ENCODE data around the gene MRPL9.

Gene MRPL9

GRCh38 chr1:151729966-151730291 is 33.4 kb downstream of the MRPL9 start:
- TF ChIP-seq Cebpa-rat (IDR thresholded peaks at IDR 0.05) = no peak
- no peaks in the 10 kb centered on the region for H3K27me3 ChIP-seq
- H4K20me1 ChIP-seq = no peaks in the 10 kb centered on the region
- H3K27ac ChIP-seq = no peak overlapping the region
- H3K9me3 ChIP-seq (replicated peaks in 1 of 11) = no peaks in the 10 kb centered on the region
- H3K9ac ChIP-seq = no peak overlapping the region
- no peak overlapping the region for H3K4me3 ChIP-seq
- no peak overlapping the region for H3K4me2 ChIP-seq
- no peaks in the 10 kb centered on the region for H3K36me3 ChIP-seq
- no peaks in the 10 kb centered on the region for H3K4me1 ChIP-seq

GRCh38 chr1:151729157-151729965 is 33.9 kb downstream of the MRPL9 start:
- Histone ChIP-seq H3K36me3 (no peaks in the 10 kb centered on the region), H3K4me3 (no peak overlapping the region), H4K20me1 (no peaks in the 10 kb centered on the region), H3K9ac (no peak overlapping the region), H3K9me3 (replicated peaks in 1 of 11) (no peaks in the 10 kb centered on the region), H3K4me1 (no peaks in the 10 kb centered on the region), H3K27me3 (no peaks in the 10 kb centered on the region), H3K4me2 (no peak overlapping the region), H3K27ac (no peak overlapping the region)
- peak in 1 of 11 experiments; percentile 8; a peak in 1 of 22 replicates for TF ChIP-seq Cebpa-rat (IDR thresholded peaks at IDR 0.05)

GRCh38 chr1:151728151-151729054 is 34.9 kb downstream of the MRPL9 start:
- no peaks in the 10 kb centered on the region for H3K36me3 ChIP-seq
- H3K27ac ChIP-seq = no peak overlapping the region
- no peaks in the 10 kb centered on the region for H3K4me1 ChIP-seq
- no peak overlapping the region for H3K4me2 ChIP-seq
- TF ChIP-seq Cebpa-rat (IDR thresholded peaks at IDR 0.05) = no peak
- H3K4me3 ChIP-seq = no peak overlapping the region
- no peaks in the 10 kb centered on the region for H4K20me1 ChIP-seq
- H3K9me3 ChIP-seq (replicated peaks in 1 of 11) = no peaks in the 10 kb centered on the region
- H3K27me3 ChIP-seq = peaks cover 0 to 8% (median 2%) of the 10 kb centered on the region in 11 experiments; a peak in 15 of 22 replicates
- no peak overlapping the region for H3K9ac ChIP-seq

DNA sequence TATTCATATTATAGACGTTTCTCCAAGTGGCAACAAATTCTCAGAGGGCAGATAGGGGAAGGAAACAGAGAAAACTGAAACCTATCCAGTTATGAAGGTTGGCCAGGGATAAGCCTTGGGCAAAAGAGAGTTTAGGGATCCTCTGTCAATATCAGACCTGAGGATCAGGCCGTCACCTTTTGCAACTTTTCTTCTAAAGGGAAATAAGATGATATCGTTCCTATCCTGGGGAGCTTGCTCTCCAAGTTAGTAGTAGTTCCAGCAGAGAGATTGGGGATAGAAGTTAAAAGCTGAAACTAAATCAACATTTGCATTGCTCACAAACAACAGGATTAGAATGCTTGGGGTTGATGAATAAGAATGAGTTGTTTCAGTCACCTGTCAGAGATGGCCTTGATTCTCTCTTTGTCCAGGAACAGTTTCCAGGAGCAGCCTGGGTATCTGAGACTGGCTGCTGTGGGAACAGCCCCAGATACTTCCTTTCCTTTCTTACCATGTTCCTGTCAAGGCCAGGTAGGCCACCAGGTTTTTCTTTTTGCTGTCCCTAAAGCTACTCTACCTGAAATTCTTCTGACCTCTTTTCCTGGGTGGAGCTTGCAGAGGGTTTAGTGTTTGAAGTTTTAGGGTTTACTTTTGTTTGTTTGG is 39.4 kb downstream of the MRPL9 start:
- H3K4me1 ChIP-seq = peaks cover 19 to 23% (median 21%) of the 10 kb centered on the region in 10 experiments
- H3K9me3 ChIP-seq (replicated peaks in 1 of 11) = no peaks in the 10 kb centered on the region
- no peak overlapping the region for H3K4me2 ChIP-seq
- no peak overlapping the region for H3K4me3 ChIP-seq
- H3K27me3 ChIP-seq = peaks cover 28 to 53% (median 45%) of the 10 kb centered on the region in 11 experiments
- no peak overlapping the region for H3K27ac ChIP-seq
- TF ChIP-seq Cebpa-rat (IDR thresholded peaks at IDR 0.05) = no peak
- H3K9ac ChIP-seq = no peak overlapping the region
- no peaks in the 10 kb centered on the region for H3K36me3 ChIP-seq
- no peaks in the 10 kb centered on the region for H4K20me1 ChIP-seq

DNA sequence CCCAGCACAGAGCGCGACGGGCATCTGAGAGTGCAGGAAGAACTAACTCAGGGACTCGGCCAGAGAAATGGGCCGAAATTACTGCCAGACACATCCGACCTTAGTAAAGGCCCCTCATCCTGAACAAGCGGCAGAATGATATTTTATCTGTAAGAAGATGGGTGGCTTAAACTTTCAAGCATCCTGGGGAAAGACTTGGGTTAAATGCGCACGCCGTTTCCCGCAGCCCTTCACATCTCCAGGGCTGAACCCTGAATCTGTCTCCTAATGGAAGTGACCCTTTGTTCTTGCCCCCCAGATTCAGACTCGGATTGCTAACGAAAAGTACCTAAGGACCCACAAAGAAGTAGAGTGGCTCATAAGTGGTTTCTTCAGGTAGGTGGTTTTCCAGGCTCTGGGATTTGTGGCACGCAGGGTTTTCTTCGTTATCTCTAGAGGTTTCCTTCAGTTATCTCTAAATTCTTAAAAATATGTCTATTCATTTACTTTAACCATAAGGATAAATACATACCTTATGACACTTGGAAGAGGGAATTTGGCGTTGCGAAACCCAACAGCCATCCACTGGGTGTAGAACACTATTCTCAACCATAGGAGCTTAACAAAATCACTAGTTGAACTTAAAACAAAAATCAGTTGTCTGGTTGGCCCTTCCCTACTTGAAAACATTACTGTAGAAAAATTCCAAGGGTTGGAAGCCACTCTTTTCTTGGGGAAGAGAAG is 41.3 kb downstream of the MRPL9 start:
- peak overlapping the region; percentile 38 to 68 (median 51); a peak in 18 of 20 replicates for H3K4me3 ChIP-seq

DNA sequence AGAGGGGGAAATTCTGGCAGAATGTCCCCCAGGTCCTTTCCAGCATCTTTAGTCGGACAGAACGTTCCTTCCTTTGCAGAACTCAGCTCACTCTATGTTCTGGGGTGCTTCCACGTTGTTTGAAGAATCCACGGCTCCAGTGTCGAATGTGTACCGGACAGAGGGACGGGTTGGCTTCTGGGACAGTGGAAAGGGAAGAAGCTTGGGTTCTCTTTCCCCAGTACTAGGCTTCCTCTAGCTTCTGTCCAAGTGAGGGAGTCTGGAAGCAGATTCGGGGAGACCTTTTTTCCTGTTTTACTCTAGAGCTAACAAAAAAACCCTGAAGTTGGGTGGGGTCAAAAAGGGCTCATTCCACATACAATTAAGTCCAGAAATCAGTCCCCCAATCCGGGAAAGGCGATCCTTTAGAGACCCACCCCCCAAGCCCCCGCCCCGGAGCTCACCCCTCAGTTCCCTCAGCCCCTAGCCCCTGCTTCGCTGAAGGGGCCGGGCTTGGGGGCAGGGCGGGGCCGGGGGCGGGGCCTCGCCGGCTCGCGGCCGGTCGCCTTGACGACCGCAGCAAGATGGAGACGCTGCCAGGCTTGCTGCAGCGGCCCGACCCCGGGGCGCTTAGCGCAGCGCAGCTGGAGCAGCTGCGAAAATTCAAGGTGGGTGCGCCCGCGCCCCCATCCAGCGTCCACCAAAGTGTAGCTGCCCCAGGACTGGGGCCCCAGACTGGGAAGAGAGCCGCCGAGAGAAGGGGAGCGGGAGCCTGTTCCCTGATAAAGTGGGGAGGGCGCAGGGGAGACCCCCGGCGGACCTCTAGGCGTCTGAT is 42.1 kb downstream of the MRPL9 start, which contains the start of gene RIIAD1:
Gene RIIAD1 (plus strand): TSS at position 549 of the 814 bp plus-strand sequence. CDS start 15 bp downstream, at position 564.
- H3K36me3 ChIP-seq = no peaks in the 10 kb centered on the region
- H3K9ac ChIP-seq = peak within 1 kb of the TSS in 9 of 11 experiments; percentile 14 to 57 (median 40); a peak in 12 of 22 replicates
- peak within 1 kb of the TSS in 4 of 11 experiments; percentile 8 to 48 (median 29); a peak in 3 of 22 replicates for H3K27ac ChIP-seq
- peak within 1 kb of the TSS; percentile 38 to 68 (median 51); a peak in 18 of 20 replicates for H3K4me3 ChIP-seq
- peaks cover 21 to 37% (median 34%) of the 10 kb centered on the region in 10 experiments for H3K4me1 ChIP-seq
- peaks cover 54 to 79% (median 72%) of the 10 kb centered on the region in 11 experiments for H3K27me3 ChIP-seq
- H3K9me3 ChIP-seq (replicated peaks in 1 of 11) = no peaks in the 10 kb centered on the region
- TF ChIP-seq Cebpa-rat (IDR thresholded peaks at IDR 0.05) = no peak
- H4K20me1 ChIP-seq = peaks cover 0 to 14% (median 0%) of the 10 kb centered on the region in 11 experiments; a peak in 2 of 22 replicates
- peak within 1 kb of the TSS; percentile 87 to 99 (median 94) for H3K4me2 ChIP-seq

More for the DNA sequence above, 41.3 kb downstream of the MRPL9 start:
- TF ChIP-seq Cebpa-rat (IDR thresholded peaks at IDR 0.05) = no peak
- no peaks in the 10 kb centered on the region for H3K9me3 ChIP-seq (replicated peaks in 1 of 11)
- H3K4me2 ChIP-seq = peak overlapping the region; percentile 87 to 99 (median 94)
- H4K20me1 ChIP-seq = peaks cover 0 to 13% (median 0%) of the 10 kb centered on the region in 11 experiments; a peak in 2 of 22 replicates
- no peak overlapping the region for H3K27ac ChIP-seq
- no peaks in the 10 kb centered on the region for H3K36me3 ChIP-seq
- peaks cover 47 to 72% (median 64%) of the 10 kb centered on the region in 11 experiments for H3K27me3 ChIP-seq
- peaks cover 21 to 35% (median 32%) of the 10 kb centered on the region in 10 experiments for H3K4me1 ChIP-seq
- H3K9ac ChIP-seq = peak overlapping the region in 6 of 11 experiments; percentile 25 to 57 (median 47); a peak in 7 of 22 replicates

DNA sequence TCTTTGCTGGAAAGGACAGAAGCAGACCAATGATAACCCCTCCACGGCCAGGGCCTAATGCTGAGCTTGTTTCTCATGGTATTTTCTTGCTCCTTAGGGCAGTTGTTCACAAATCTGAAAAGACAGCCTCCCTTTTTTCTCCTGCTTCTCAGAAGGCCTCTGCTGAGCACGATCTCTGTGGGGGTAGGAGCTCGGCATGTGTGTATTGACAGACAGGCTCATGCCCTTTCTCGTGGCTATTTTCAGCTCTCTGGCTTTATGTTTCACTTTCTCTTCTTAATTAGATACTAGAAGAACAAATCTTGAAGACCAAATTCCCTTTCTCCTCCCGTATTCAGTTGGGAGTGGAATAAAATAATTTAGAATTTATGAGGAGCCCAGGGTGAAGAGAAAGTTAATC is 42.7 kb downstream of the MRPL9 start:
- Histone ChIP-seq H3K4me1 (peaks cover 21 to 37% (median 34%) of the 10 kb centered on the region in 10 experiments), H3K4me3 (peak overlapping the region; percentile 3 to 68 (median 36); a peak in 15 of 20 replicates), H3K27me3 (peaks cover 61 to 85% (median 78%) of the 10 kb centered on the region in 11 experiments), H3K4me2 (peak overlapping the region; percentile 81 to 99 (median 90)), H3K36me3 (no peaks in the 10 kb centered on the region), H3K27ac (peak overlapping the region in 4 of 11 experiments; percentile 8 to 48 (median 29); a peak in 3 of 22 replicates), H4K20me1 (peaks cover 0 to 14% (median 0%) of the 10 kb centered on the region in 11 experiments; a peak in 3 of 22 replicates), H3K9me3 (replicated peaks in 1 of 11) (no peaks in the 10 kb centered on the region), H3K9ac (peak overlapping the region in 8 of 11 experiments; percentile 11 to 40 (median 24); a peak in 7 of 22 replicates)
- no peak for TF ChIP-seq Cebpa-rat (IDR thresholded peaks at IDR 0.05)
